HEK293 (cell line): ENCODE results near the gene NDUFS1.

Experiments used
- KLF7 ChIP-seq: fragments of 450-650 bp; formaldehyde crosslinking; IDR thresholded peaks from 2 replicates; pipeline ENCODE4 v1.5.1; 2016; ENCODE audit warnings: missing biosample characterization, missing genetic modification characterization, borderline replicate concordance
- KLF8 ChIP-seq: fragments of 450-650 bp; formaldehyde crosslinking; IDR thresholded peaks from 2 replicates; pipeline ENCODE4 v1.5.1; 2016; ENCODE audit warnings: missing biosample characterization, missing genetic modification characterization
- MYNN ChIP-seq: fragments of 450-650 bp; formaldehyde crosslinking; IDR thresholded peaks from 2 replicates; pipeline ENCODE4 v1.5.1; 2016; ENCODE audit warnings: missing biosample characterization, missing genetic modification characterization, borderline replicate concordance
- PRDM10 ChIP-seq: fragments of 450-650 bp; formaldehyde crosslinking; IDR thresholded peaks from 2 replicates; pipeline ENCODE4 v1.5.1; 2016; ENCODE audit warnings: missing biosample characterization, missing genetic modification characterization
- REPIN1 ChIP-seq: fragments of 450-650 bp; formaldehyde crosslinking; IDR thresholded peaks from 2 replicates; pipeline ENCODE4 v1.5.1; 2017; ENCODE audit warnings: missing biosample characterization, missing genetic modification characterization, low read depth
- SCRT1 ChIP-seq: fragments of 450-650 bp; formaldehyde crosslinking; IDR thresholded peaks from 2 replicates; pipeline ENCODE4 v1.5.1; 2016; ENCODE audit warnings: missing biosample characterization, missing genetic modification characterization, borderline replicate concordance
- SCRT2 ChIP-seq: fragments of 450-650 bp; formaldehyde crosslinking; IDR thresholded peaks from 2 replicates; pipeline ENCODE4 v1.5.1; 2016; ENCODE audit warnings: missing biosample characterization, missing genetic modification characterization
- TRIM28 ChIP-seq: IDR thresholded peaks from 2 replicates; pipeline ENCODE4 v1.6.1; 2011; ENCODE audit warnings: low read length, control low read depth, borderline replicate concordance
- YY1 ChIP-seq: fragments of 450-650 bp; formaldehyde crosslinking; IDR thresholded peaks from 2 replicates; pipeline ENCODE4 v1.5.1; 2018; ENCODE audit warnings: missing biosample characterization, missing genetic modification characterization
- YY2 ChIP-seq: fragments of 450-650 bp; formaldehyde crosslinking; IDR thresholded peaks from 2 replicates; pipeline ENCODE4 v1.5.1; 2016; ENCODE audit warnings: missing biosample characterization, missing genetic modification characterization
- ZBTB21 ChIP-seq: fragments of 450-650 bp; formaldehyde crosslinking; IDR thresholded peaks from 2 replicates; pipeline ENCODE4 v1.5.1; 2017; ENCODE audit warnings: missing biosample characterization, missing genetic modification characterization
- ZBTB6 ChIP-seq: fragments of 450-650 bp; formaldehyde crosslinking; IDR thresholded peaks from 2 replicates; pipeline ENCODE4 v1.5.1; 2017; ENCODE audit warnings: missing biosample characterization, missing genetic modification characterization
- ZBTB7A ChIP-seq: fragments of 450-650 bp; formaldehyde crosslinking; IDR thresholded peaks from 2 replicates; pipeline ENCODE4 v1.5.1; 2016; ENCODE audit warnings: low read depth, missing biosample characterization, missing genetic modification characterization
- ZFP37 ChIP-seq: fragments of 450-650 bp; formaldehyde crosslinking; IDR thresholded peaks from 2 replicates; pipeline ENCODE4 v1.5.1; 2016; ENCODE audit warnings: missing biosample characterization, missing genetic modification characterization
- ZIC2 ChIP-seq: fragments of 450-650 bp; formaldehyde crosslinking; IDR thresholded peaks from 2 replicates; pipeline ENCODE4 v1.5.1; 2016; ENCODE audit warnings: missing biosample characterization, missing genetic modification characterization
- ZNF121 ChIP-seq: fragments of 450-650 bp; formaldehyde crosslinking; IDR thresholded peaks from 2 replicates; pipeline ENCODE4 v1.5.1; 2016; ENCODE audit warnings: missing biosample characterization, missing genetic modification characterization
- ZNF155 ChIP-seq: fragments of 450-650 bp; formaldehyde crosslinking; IDR thresholded peaks from 2 replicates; pipeline ENCODE4 v1.5.1; 2016; ENCODE audit warnings: missing biosample characterization, missing genetic modification characterization
- ZNF169 ChIP-seq: fragments of 450-650 bp; formaldehyde crosslinking; IDR thresholded peaks from 2 replicates; pipeline ENCODE4 v1.5.1; 2016; ENCODE audit warnings: missing biosample characterization, missing genetic modification characterization
- ZNF202 ChIP-seq: fragments of 450-650 bp; formaldehyde crosslinking; IDR thresholded peaks from 2 replicates; pipeline ENCODE4 v1.5.1; 2016; ENCODE audit warnings: missing biosample characterization, missing genetic modification characterization, borderline replicate concordance
- ZNF214 ChIP-seq: fragments of 450-650 bp; formaldehyde crosslinking; IDR thresholded peaks from 2 replicates; pipeline ENCODE4 v1.5.1; 2017; ENCODE audit warnings: missing biosample characterization, mild to moderate bottlenecking, missing genetic modification characterization, borderline replicate concordance
- ZNF274 ChIP-seq, 2 experiments: fragments of 200-500 bp in 1 of 2; fragments of 450-650 bp in 1 of 2; sonication (Bioruptor generic) in 1 of 2; formaldehyde crosslinking in 1 of 2; IDR thresholded peaks; 2 replicates each; pipeline versions ENCODE4 v1.5.1 to v1.6.1; 2014 to 2016; ENCODE audit warnings: borderline replicate concordance in 1 of 2, inconsistent platforms in 1 of 2, low read length in 1 of 2, missing biosample characterization in 1 of 2, missing genetic modification characterization in 1 of 2
- ZNF302 ChIP-seq: fragments of 450-650 bp; formaldehyde crosslinking; IDR thresholded peaks from 2 replicates; pipeline ENCODE4 v1.5.1; 2016; ENCODE audit warnings: missing biosample characterization, missing genetic modification characterization, low read depth
- ZNF433 ChIP-seq: fragments of 450-650 bp; formaldehyde crosslinking; IDR thresholded peaks from 2 replicates; pipeline ENCODE4 v1.5.1; 2016; ENCODE audit warnings: missing biosample characterization, missing genetic modification characterization, low read depth
- ZNF473 ChIP-seq: fragments of 450-650 bp; formaldehyde crosslinking; IDR thresholded peaks from 2 replicates; pipeline ENCODE4 v1.5.1; 2017; ENCODE audit warnings: missing biosample characterization, missing genetic modification characterization
- ZNF530 ChIP-seq: fragments of 450-650 bp; formaldehyde crosslinking; IDR thresholded peaks from 2 replicates; pipeline ENCODE4 v1.5.1; 2016; ENCODE audit warnings: low read depth, missing biosample characterization, missing genetic modification characterization
- ZNF585B ChIP-seq: fragments of 450-650 bp; formaldehyde crosslinking; IDR thresholded peaks from 2 replicates; pipeline ENCODE4 v1.5.1; 2016; ENCODE audit warnings: missing biosample characterization, missing genetic modification characterization
- ZNF654 ChIP-seq: fragments of 450-650 bp; formaldehyde crosslinking; IDR thresholded peaks from 2 replicates; pipeline ENCODE4 v1.5.1; 2016; ENCODE audit warnings: low read depth, missing biosample characterization, missing genetic modification characterization
- ZNF660 ChIP-seq: fragments of 450-650 bp; IDR thresholded peaks from 2 replicates; pipeline ENCODE4 v1.5.1; 2018; ENCODE audit warnings: missing biosample characterization, mild to moderate bottlenecking, missing genetic modification characterization
- ZNF670 ChIP-seq: fragments of 450-650 bp; formaldehyde crosslinking; IDR thresholded peaks from 2 replicates; pipeline ENCODE4 v1.5.1; 2016; ENCODE audit warnings: missing biosample characterization, missing genetic modification characterization, low read depth
- ZNF707 ChIP-seq: fragments of 450-650 bp; formaldehyde crosslinking; IDR thresholded peaks from 2 replicates; pipeline ENCODE4 v1.5.1; 2016; ENCODE audit warnings: missing biosample characterization, missing genetic modification characterization
- ZNF785 ChIP-seq: fragments of 450-650 bp; formaldehyde crosslinking; IDR thresholded peaks from 2 replicates; pipeline ENCODE4 v1.5.1; 2016; ENCODE audit warnings: missing biosample characterization, missing genetic modification characterization
- ZNF837 ChIP-seq: fragments of 450-650 bp; formaldehyde crosslinking; IDR thresholded peaks from 2 replicates; pipeline ENCODE4 v1.5.1; 2016; ENCODE audit warnings: missing biosample characterization, missing genetic modification characterization
- ZSCAN23 ChIP-seq: fragments of 450-650 bp; formaldehyde crosslinking; IDR thresholded peaks from 2 replicates; pipeline ENCODE4 v1.5.1; 2016; ENCODE audit warnings: missing biosample characterization, missing genetic modification characterization
- ZXDB ChIP-seq: fragments of 450-650 bp; formaldehyde crosslinking; IDR thresholded peaks from 2 replicates; pipeline ENCODE4 v1.5.1; 2016; ENCODE audit warnings: missing biosample characterization, missing genetic modification characterization
- TF ChIP-seq, protein P1 (sequence below): fragments of 450-650 bp; formaldehyde crosslinking; IDR thresholded peaks from 2 replicates; pipeline ENCODE4 v1.5.1; 2017; ENCODE audit warnings: missing biosample characterization, mild to moderate bottlenecking, missing genetic modification characterization, moderate library complexity
- TF ChIP-seq, protein P2 (sequence below): fragments of 450-650 bp; formaldehyde crosslinking; IDR thresholded peaks from 2 replicates; pipeline ENCODE4 v1.5.1; 2016; ENCODE audit warnings: missing biosample characterization, missing genetic modification characterization, low read depth

Gene NDUFS1

GRCh38 chr2:206084439-206084869, 74.8 kb downstream of the NDUFS1 start (continued):
- TF ChIP-seq ZNF121 (tag by site-specific recombination): no peak
- TF ChIP-seq ZBTB21 (tag by site-specific recombination): no peak
- TF ChIP-seq SCRT2 (tag by site-specific recombination): no peak
- TF ChIP-seq YY2 (tag by site-specific recombination): no peak
- TF ChIP-seq SCRT1: no peak
- no peak for TF ChIP-seq ZNF169 (tag by site-specific recombination)
- no peak; the same call in 1 of the 2 replicates for TF ChIP-seq ZXDB
- no peak for TF ChIP-seq ZFP37 (tag by site-specific recombination)
- TF ChIP-seq ZNF433 (tag by site-specific recombination): no peak
- TF ChIP-seq ZIC2 (tag by site-specific recombination): no peak
- no peak for TF ChIP-seq ZNF785 (tag by site-specific recombination)
- TF ChIP-seq ZNF660 (tag by site-specific recombination): peak; percentile 12; the same call in 1 of the 2 replicates
- no peak for TF ChIP-seq YY1 (tag by site-specific recombination)
- TF ChIP-seq ZNF585B (tag by site-specific recombination): no peak
- no peak for TF ChIP-seq ZBTB6 (tag by site-specific recombination)
- TF ChIP-seq ZNF530 (tag by site-specific recombination): no peak
- no peak for TF ChIP-seq REPIN1 (tag by site-specific recombination)
- TF ChIP-seq PRDM10 (tag by site-specific recombination): peak; percentile 95
- no peak for TF ChIP-seq KLF8 (tag by site-specific recombination)
- TF ChIP-seq MYNN: no peak
- no peak for TF ChIP-seq KLF7 (tag by site-specific recombination)
- TF ChIP-seq TRIM28: no peak
- TF ChIP-seq ZNF473: no peak
- TF ChIP-seq, protein P1, sequence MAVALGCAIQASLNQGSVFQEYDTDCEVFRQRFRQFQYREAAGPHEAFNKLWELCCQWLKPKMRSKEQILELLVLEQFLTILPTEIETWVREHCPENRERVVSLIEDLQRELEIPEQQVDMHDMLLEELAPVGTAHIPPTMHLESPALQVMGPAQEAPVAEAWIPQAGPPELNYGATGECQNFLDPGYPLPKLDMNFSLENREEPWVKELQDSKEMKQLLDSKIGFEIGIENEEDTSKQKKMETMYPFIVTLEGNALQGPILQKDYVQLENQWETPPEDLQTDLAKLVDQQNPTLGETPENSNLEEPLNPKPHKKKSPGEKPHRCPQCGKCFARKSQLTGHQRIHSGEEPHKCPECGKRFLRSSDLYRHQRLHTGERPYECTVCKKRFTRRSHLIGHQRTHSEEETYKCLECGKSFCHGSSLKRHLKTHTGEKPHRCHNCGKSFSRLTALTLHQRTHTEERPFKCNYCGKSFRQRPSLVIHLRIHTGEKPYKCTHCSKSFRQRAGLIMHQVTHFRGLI: no peak
- TF ChIP-seq, protein P2, sequence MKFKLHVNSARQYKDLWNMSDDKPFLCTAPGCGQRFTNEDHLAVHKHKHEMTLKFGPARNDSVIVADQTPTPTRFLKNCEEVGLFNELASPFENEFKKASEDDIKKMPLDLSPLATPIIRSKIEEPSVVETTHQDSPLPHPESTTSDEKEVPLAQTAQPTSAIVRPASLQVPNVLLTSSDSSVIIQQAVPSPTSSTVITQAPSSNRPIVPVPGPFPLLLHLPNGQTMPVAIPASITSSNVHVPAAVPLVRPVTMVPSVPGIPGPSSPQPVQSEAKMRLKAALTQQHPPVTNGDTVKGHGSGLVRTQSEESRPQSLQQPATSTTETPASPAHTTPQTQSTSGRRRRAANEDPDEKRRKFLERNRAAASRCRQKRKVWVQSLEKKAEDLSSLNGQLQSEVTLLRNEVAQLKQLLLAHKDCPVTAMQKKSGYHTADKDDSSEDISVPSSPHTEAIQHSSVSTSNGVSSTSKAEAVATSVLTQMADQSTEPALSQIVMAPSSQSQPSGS: no peak
- TF ChIP-seq ZNF202 (tag by site-specific recombination): no peak
- no peak for TF ChIP-seq ZNF274 (IDR thresholded peaks at IDR 0.05; ENCODE audit: low read length)
- no peak for TF ChIP-seq ZNF274 (tag by site-specific recombination; IDR thresholded peaks at IDR 0.05; ENCODE audit: borderline replicate concordance)
- TF ChIP-seq ZNF214 (tag by site-specific recombination): no peak
- TF ChIP-seq ZNF837 (tag by site-specific recombination): no peak
- TF ChIP-seq ZNF654 (tag by site-specific recombination): no peak
- no peak for TF ChIP-seq ZBTB7A (tag by site-specific recombination)
- TF ChIP-seq ZSCAN23: no peak
- no peak for TF ChIP-seq ZNF155 (tag by site-specific recombination)
- TF ChIP-seq ZNF670 (tag by site-specific recombination): no peak
- TF ChIP-seq ZNF707 (tag by site-specific recombination): no peak
- TF ChIP-seq ZNF302: no peak
